ENCODE measurements around the gene TLR3.

GRCh38 chr4:186036976-186037581 lies 31.9 kb upstream of the TLR3 start:
- no peak for TF ChIP-seq CTCF (IDR thresholded peaks at IDR 0.05)
- TF ChIP-seq POLR2A (IDR thresholded peaks at IDR 0.05), result no peak
